Natural killer cell (primary cell): ENCODE results near the gene IL17RD. TPM values are rescaled to one million over a fixed set of nuclear protein-coding genes. Genes with fewer than 3 reads are reported as not detected.

Experiments used
- ATAC-seq, 3 donors: fragments of 150-1000 bp in 2 of 3; fragments of 200-7000 bp in 1 of 3; cut with Tn5 transposase; 1 replicate in 1 of 3; 2 replicates in 2 of 3; pipeline ENCODE4 v1.10.0; 2021; ENCODE audit warnings: mild to moderate bottlenecking in 2 of 3, moderate library complexity in 2 of 3
- DNase-seq, 2 donors: peaks; one replicate each; pipeline versions ENCODE4 v3.0.0 to v3.0.0-alpha.2; 2013 to 2021; ENCODE audit warnings: mixed read lengths in 1 of 2
- H3K27ac ChIP-seq: one replicate; pipeline ENCODE4 v1.5.1; 2013; ENCODE audit warnings: mild to moderate bottlenecking, low read length
- H3K27me3 ChIP-seq: one replicate; pipeline ENCODE4 v1.6.1; 2013; ENCODE audit warnings: low read length; ENCODE audit not compliant: control insufficient read depth, insufficient read depth
- H3K36me3 ChIP-seq: one replicate; pipeline ENCODE4 v1.6.1; 2013; ENCODE audit warnings: low read length; ENCODE audit not compliant: control insufficient read depth, insufficient read depth
- H3K4me1 ChIP-seq: one replicate; pipeline ENCODE4 v1.6.1; 2013; ENCODE audit warnings: low read length; ENCODE audit not compliant: control insufficient read depth, insufficient read depth
- H3K4me3 ChIP-seq: one replicate; pipeline ENCODE4 v1.5.1; 2013; ENCODE audit warnings: low read length
- H3K9me3 ChIP-seq: one replicate; pipeline ENCODE4 v1.6.1; 2013; ENCODE audit warnings: low read length; ENCODE audit not compliant: control insufficient read depth, insufficient read depth
- H3K27ac Mint-ChIP-seq, 2 donors: one replicate each; pipeline ENCODE4 v1.8.0; 2022; ENCODE audit warnings: mild to moderate bottlenecking in 2 of 2, mixed read lengths in 2 of 2, moderate library complexity in 1 of 2
- H3K27me3 Mint-ChIP-seq, 2 donors: one replicate each; pipeline ENCODE4 v1.8.0; 2022; ENCODE audit warnings: low read depth in 2 of 2, mixed read lengths in 2 of 2
- H3K36me3 Mint-ChIP-seq: one replicate; pipeline ENCODE4 v1.8.0; 2022; ENCODE audit warnings: mixed read lengths
- H3K4me1 Mint-ChIP-seq, 2 donors: one replicate each; pipeline ENCODE4 v1.8.0; 2022; ENCODE audit warnings: mixed read lengths in 2 of 2
- H3K4me3 Mint-ChIP-seq: one replicate; pipeline ENCODE4 v1.8.0; 2022; ENCODE audit warnings: mild to moderate bottlenecking, moderate library complexity, mixed read lengths
- H3K9me3 Mint-ChIP-seq, 2 donors: one replicate each; pipeline ENCODE4 v1.8.0; 2022; ENCODE audit warnings: mixed read lengths in 2 of 2
- WGBS: methylation state at CpG from one replicate; pipeline ENCODE4 v1.1.7; 2013; ENCODE audit warnings: missing lambda C conversion rate; ENCODE audit not compliant: insufficient coverage; 5-methylcytosine and 5-hydroxymethylcytosine counted together
- intact Hi-C: fragments of 100-400 bp; cut with micrococcal nuclease; formaldehyde crosslinking; loops from one replicate; pipeline ENCODE4 v1.14.2; 2022
- total RNA-seq, 4 donors: library from RNA; stranded (reverse); fragments of 120-200 nt in 1 of 4; gene quantifications; one replicate each; pipeline versions ENCODE4 v1.2.3 to v1.2.4, GENCODE V29; 2013 to 2022
- TF ChIP-seq, protein P1 (sequence below): fragments of 200-600 bp; IDR thresholded peaks from one replicate; pipeline ENCODE4 v1.8.0; 2022; ENCODE audit warnings: antibody characterized with exemption

The IL17RD gene
- total RNA-seq, 3 donors from 2014 or later (not counting 1 experiment from before 2014, with no cell fraction given) = 0.05 to 0.08 TPM; not detected in 1

DNA sequence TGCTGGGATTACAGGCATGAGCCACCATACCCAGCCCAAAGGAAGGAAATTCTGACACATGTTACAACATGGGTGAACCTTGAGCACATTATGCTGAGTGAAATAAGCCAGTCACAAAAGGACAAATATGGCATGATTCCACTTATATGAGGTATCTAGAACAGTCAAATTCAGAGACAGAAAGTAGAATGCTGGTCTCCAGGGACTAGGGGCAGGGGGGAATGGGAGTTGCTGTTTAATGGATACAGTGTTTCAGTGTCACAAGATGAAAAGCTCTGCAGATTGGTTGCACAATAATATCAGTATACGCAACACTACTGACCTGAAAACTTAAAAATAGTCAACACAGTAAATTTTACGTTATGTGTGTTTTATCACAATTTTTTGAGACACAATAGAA is 100.6 kb downstream of the IL17RD start:
- H3K27me3 ChIP-seq = no peaks in the 10 kb centered on the region
- Mint-ChIP-seq H3K4me3 (no peak overlapping the region), H3K27ac (no peak overlapping the region), H3K36me3 (no peaks in the 10 kb centered on the region), H3K4me1 (peaks cover 13 to 15% of the 10 kb centered on the region in 2 donors), H3K27me3 (no peaks in the 10 kb centered on the region), H3K9me3 (no peaks in the 10 kb centered on the region)
- H3K4me3 ChIP-seq = no peak overlapping the region
- H3K4me1 ChIP-seq = peaks cover 4% of the 10 kb centered on the region
- ATAC-seq = no peak
- H3K27ac ChIP-seq = no peak overlapping the region
- TF ChIP-seq, protein P1, sequence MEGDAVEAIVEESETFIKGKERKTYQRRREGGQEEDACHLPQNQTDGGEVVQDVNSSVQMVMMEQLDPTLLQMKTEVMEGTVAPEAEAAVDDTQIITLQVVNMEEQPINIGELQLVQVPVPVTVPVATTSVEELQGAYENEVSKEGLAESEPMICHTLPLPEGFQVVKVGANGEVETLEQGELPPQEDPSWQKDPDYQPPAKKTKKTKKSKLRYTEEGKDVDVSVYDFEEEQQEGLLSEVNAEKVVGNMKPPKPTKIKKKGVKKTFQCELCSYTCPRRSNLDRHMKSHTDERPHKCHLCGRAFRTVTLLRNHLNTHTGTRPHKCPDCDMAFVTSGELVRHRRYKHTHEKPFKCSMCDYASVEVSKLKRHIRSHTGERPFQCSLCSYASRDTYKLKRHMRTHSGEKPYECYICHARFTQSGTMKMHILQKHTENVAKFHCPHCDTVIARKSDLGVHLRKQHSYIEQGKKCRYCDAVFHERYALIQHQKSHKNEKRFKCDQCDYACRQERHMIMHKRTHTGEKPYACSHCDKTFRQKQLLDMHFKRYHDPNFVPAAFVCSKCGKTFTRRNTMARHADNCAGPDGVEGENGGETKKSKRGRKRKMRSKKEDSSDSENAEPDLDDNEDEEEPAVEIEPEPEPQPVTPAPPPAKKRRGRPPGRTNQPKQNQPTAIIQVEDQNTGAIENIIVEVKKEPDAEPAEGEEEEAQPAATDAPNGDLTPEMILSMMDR = no peak
- H3K36me3 ChIP-seq = no peaks in the 10 kb centered on the region
- no peaks in the 10 kb centered on the region for H3K9me3 ChIP-seq
- DNase-seq = no peak
- 88% methylated on average over 1 of the region's 2 CpGs for WGBS
- intact Hi-C loops = no loop called here

- peaks cover 4% of the 10 kb centered on the region for H3K4me1 ChIP-seq
- H3K4me1 Mint-ChIP-seq = peaks cover 10 to 11% of the 10 kb centered on the region in 2 donors
- no peak for DNase-seq
- no peaks in the 10 kb centered on the region for H3K27me3 ChIP-seq
- H3K36me3 ChIP-seq = no peaks in the 10 kb centered on the region
- no peak for ATAC-seq
- H3K9me3 Mint-ChIP-seq = no peaks in the 10 kb centered on the region
- H3K27ac Mint-ChIP-seq = no peak overlapping the region
- 72% methylated on average over 6 of the region's 6 CpGs for WGBS
- intact Hi-C loops = no loop called here
- no peak overlapping the region for H3K27ac ChIP-seq
- no peaks in the 10 kb centered on the region for H3K27me3 Mint-ChIP-seq
- no peaks in the 10 kb centered on the region for H3K36me3 Mint-ChIP-seq
- TF ChIP-seq, protein P1 = no peak
- H3K9me3 ChIP-seq = no peaks in the 10 kb centered on the region
- no peak overlapping the region for H3K4me3 ChIP-seq
- no peak overlapping the region for H3K4me3 Mint-ChIP-seq
Measured at GRCh38 chr3:57064001-57064400, 101.2 kb downstream of the IL17RD start.

GRCh38 chr3:57063032-57063431 is 102.1 kb downstream of the IL17RD start:
- DNase-seq = no peak
- intact Hi-C loops = no loop called here
- WGBS = 68% methylated on average over 5 of the region's 5 CpGs
- Histone ChIP-seq H3K4me1 (no peaks in the 10 kb centered on the region), H3K36me3 (no peaks in the 10 kb centered on the region), H3K27ac (no peak overlapping the region), H3K4me3 (no peak overlapping the region), H3K27me3 (no peaks in the 10 kb centered on the region), H3K9me3 (no peaks in the 10 kb centered on the region)
- no peak for ATAC-seq
- TF ChIP-seq, protein P1 = no peak
- Mint-ChIP-seq H3K27ac (no peak overlapping the region), H3K4me3 (no peak overlapping the region), H3K27me3 (no peaks in the 10 kb centered on the region), H3K4me1 (peaks cover under 1 to 1% of the 10 kb centered on the region in 2 donors), H3K9me3 (no peaks in the 10 kb centered on the region), H3K36me3 (no peaks in the 10 kb centered on the region)

- Mint-ChIP-seq H3K27ac (no peak overlapping the region), H3K4me3 (no peak overlapping the region), H3K4me1 (no peaks in the 10 kb centered on the region), H3K9me3 (no peaks in the 10 kb centered on the region), H3K27me3 (no peaks in the 10 kb centered on the region), H3K36me3 (no peaks in the 10 kb centered on the region)
- no peaks in the 10 kb centered on the region for H3K9me3 ChIP-seq
- TF ChIP-seq, protein P1 = no peak
- H3K27me3 ChIP-seq = no peaks in the 10 kb centered on the region
- H3K4me3 ChIP-seq = no peak overlapping the region
- intact Hi-C loops = no loop called here
- no peak for ATAC-seq
- WGBS = 40% methylated on average over 9 of the region's 9 CpGs
- H3K4me1 ChIP-seq = no peaks in the 10 kb centered on the region
- H3K36me3 ChIP-seq = no peaks in the 10 kb centered on the region
- no peak overlapping the region for H3K27ac ChIP-seq
- no peak for DNase-seq
Measured at GRCh38 chr3:57062101-57062631, 103.0 kb downstream of the IL17RD start.
